HFFc6 (cell line): ENCODE measurements around the gene USP48. TPM values are rescaled to one million over a fixed set of nuclear protein-coding genes. Genes with fewer than 3 reads are reported as not detected.
A peak's percentile ranks its signal among the peaks of the same experiment; 100 is the strongest.

Source experiments
- DNase-seq: peaks from one replicate; pipeline ENCODE4 v3.0.0-alpha.2; 2018
- H3K27ac Mint-ChIP-seq: 2 replicates; pipeline ENCODE4 v1.8.0; 2020; ENCODE audit warnings: mild to moderate bottlenecking, mixed read lengths
- H3K27me3 Mint-ChIP-seq: 2 replicates; pipeline ENCODE4 v1.8.0; 2021; ENCODE audit warnings: mild to moderate bottlenecking, moderate library complexity, mixed read lengths; ENCODE audit not compliant: insufficient read depth
- H3K36me3 Mint-ChIP-seq: 2 replicates; pipeline ENCODE4 v1.8.0; 2021; ENCODE audit warnings: low read depth, mixed read lengths
- H3K4me1 Mint-ChIP-seq: 2 replicates; pipeline ENCODE4 v1.8.0; 2020; ENCODE audit warnings: low read depth, mixed read lengths
- H3K4me3 Mint-ChIP-seq: 2 replicates; pipeline ENCODE4 v1.8.0; 2020; ENCODE audit warnings: mild to moderate bottlenecking, moderate library complexity, mixed read lengths
- H3K9me3 Mint-ChIP-seq: 2 replicates; pipeline ENCODE4 v1.8.0; 2020; ENCODE audit warnings: mild to moderate bottlenecking, mixed read lengths
- CTCF ChIP-seq: fragments of 200-600 bp; sonication (generic); IDR thresholded peaks from 2 replicates; pipeline ENCODE4 v1.5.0; 2021; ENCODE audit warnings: antibody characterized with exemption, mild to moderate bottlenecking
- total RNA-seq, 6 experiments: library from RNA; stranded (reverse); fragmentation: NEBNext Ultra II Directional; extraction: Animal tissue kit (Norgen Biotek cat#: 25700); gene quantifications; 2 replicates in 1 of 6; 3 replicates in 5 of 6; pipeline ENCODE4 v1.2.3, GENCODE V29; 2021

USP48 gene
- total RNA-seq, 6 experiments from 2014 or later, result 45.0 to 54.2 (median 51.1) TPM

- peaks cover 64% of the 10 kb centered on the region for H3K36me3 Mint-ChIP-seq
- TF ChIP-seq CTCF, result no peak
- H3K4me1 Mint-ChIP-seq, result peaks cover 8% of the 10 kb centered on the region
Observed at GRCh38 chr1:21689661-21690372, 93.1 kb downstream of the USP48 start.

GRCh38 chr1:21687081-21687529, 95.8 kb downstream of the USP48 start:
- no peak for TF ChIP-seq CTCF
- Mint-ChIP-seq H3K27ac (no peak overlapping the region), H3K4me1 (peaks cover 4% of the 10 kb centered on the region), H3K36me3 (peaks cover 54% of the 10 kb centered on the region), H3K4me3 (no peak overlapping the region), H3K27me3 (no peaks in the 10 kb centered on the region), H3K9me3 (no peaks in the 10 kb centered on the region)
- no peak for DNase-seq

More at GRCh38 chr1:21689661-21690372, 93.1 kb downstream of the USP48 start:
- Mint-ChIP-seq H3K27ac (no peak overlapping the region), H3K9me3 (no peaks in the 10 kb centered on the region), H3K27me3 (no peaks in the 10 kb centered on the region), H3K4me3 (no peak overlapping the region)
- DNase-seq, result no peak

GRCh38 chr1:21685946-21686678, 96.8 kb downstream of the USP48 start:
- Mint-ChIP-seq H3K9me3 (no peaks in the 10 kb centered on the region), H3K4me3 (no peak overlapping the region), H3K36me3 (peaks cover 50% of the 10 kb centered on the region), H3K4me1 (peaks cover 14% of the 10 kb centered on the region), H3K27ac (no peak overlapping the region), H3K27me3 (peaks cover 2% of the 10 kb centered on the region; the same call in 1 of the 2 replicates)
- TF ChIP-seq CTCF, result no peak
- DNase-seq, result no peak

GRCh38 chr1:21681426-21681825, 101.5 kb downstream of the USP48 start:
- Mint-ChIP-seq H3K4me1 (peaks cover 22% of the 10 kb centered on the region), H3K27ac (peak overlapping the region; percentile 51), H3K9me3 (no peaks in the 10 kb centered on the region), H3K4me3 (no peak overlapping the region; the same call in 1 of the 2 replicates), H3K27me3 (peaks cover 2% of the 10 kb centered on the region; the same call in 1 of the 2 replicates), H3K36me3 (peaks cover 40% of the 10 kb centered on the region)
- no peak for DNase-seq
- no peak for TF ChIP-seq CTCF

GRCh38 chr1:21680918-21681317, 102.0 kb downstream of the USP48 start:
- Mint-ChIP-seq H3K36me3 (peaks cover 35% of the 10 kb centered on the region), H3K27ac (peak overlapping the region; percentile 51), H3K4me3 (no peak overlapping the region; the same call in 1 of the 2 replicates), H3K27me3 (peaks cover 2% of the 10 kb centered on the region), H3K4me1 (peaks cover 22% of the 10 kb centered on the region), H3K9me3 (no peaks in the 10 kb centered on the region)
- TF ChIP-seq CTCF, result no peak
- DNase-seq, result peak; percentile 47
